NCI-H510A treated with DMSO at 0.1 percent for 48 hours (cell line): Measurements from ENCODE around the gene SCN4B.

Source experiments
- DNase-seq: peaks from one replicate; lab custom pipeline; 2025; lab: John Stamatoyannopoulos, UW

SCN4B gene

DNA sequence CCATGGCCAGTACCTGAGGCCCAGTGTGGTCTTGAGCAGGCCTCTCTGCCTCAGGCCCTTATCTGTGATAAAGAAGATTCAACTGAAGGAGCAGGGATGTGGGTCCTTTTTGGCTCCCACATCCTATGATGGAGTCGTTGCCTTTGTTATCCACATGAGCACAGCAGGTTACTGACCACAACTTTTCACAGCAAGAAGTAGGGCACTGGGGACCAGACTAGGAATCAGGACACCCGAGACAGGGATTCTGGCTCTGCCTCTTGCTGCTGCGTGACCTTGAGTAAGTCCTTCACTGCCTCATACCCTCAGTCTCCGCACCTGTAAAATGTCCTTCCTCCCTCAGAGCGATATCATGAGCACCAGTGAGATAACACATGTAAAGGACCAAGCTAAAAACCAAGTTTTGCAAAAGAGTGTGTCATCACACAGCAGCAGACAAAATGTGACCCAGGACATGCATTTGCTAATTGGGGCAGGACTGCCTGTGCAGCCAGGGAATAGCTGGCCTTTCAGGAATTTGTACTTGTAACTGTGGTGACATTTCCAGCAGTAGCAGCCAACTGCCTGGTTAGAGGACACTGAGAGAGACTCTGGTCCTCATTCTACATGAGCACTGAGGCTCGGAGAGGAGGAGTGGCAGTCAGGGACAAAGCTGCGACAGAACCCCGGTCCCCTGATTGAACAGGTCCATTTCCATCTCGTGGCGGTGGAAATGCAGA lies 52.6 kb downstream of the SCN4B start:
- no peak for DNase-seq

- DNase-seq: no peak
These were observed 53.4 kb downstream of the SCN4B start for GRCh38 chr11:118098996-118099837.

- DNase-seq: no peak
These were observed 56.7 kb downstream of the SCN4B start for GRCh38 chr11:118095967-118096367.

DNA sequence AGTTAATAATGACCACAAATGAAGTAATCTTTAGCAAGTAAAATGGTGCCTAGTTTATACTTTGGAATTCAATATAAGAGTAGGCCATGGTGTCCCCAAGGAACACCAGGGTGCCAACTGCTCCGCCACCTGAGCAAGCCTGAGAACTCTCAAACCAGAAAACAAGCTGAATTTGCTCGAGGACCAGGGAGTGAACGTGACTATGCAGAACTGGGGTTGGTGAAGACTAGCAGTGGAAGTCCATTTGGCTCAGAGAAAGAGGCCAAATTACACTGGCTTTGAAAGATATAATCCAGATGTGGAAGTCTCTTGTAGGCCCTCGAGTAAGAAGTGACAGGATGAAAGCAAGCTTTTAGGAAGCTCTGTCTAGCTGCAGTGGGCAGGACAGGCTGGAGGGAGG lies 57.1 kb downstream of the SCN4B start:
- DNase-seq: no peak

DNA sequence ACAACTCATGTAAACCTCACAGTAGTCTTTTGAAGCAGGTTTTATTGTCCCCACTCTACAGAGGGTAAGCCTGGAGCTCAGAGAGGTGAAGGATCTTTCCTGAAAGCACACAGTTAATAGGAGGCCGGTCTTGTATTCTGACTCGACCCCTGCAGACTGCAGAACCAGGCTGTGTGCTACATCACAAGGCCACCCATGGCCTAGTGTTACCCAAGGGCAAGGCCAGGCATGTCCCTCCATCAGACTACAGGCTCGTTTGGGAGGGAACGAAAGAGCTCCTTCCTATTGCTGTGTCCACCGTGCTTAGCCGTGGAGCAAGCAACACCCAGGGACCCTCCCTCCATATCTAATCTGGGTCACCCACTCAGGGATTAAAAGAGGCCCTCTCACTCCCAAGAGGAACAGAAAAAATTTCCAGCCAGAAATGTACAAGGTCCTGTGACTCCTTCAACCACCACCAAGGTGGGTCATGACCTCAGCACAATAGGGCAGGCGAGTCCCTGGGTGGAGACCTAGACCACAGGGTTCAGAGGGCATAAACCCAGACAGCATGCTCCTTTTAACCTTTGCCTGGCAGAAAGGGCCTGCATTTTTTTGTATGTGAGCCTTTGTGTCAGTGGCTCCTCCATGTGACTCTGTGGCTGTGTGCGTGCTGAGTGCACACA lies 59.6 kb downstream of the SCN4B start:
- DNase-seq: no peak

DNA sequence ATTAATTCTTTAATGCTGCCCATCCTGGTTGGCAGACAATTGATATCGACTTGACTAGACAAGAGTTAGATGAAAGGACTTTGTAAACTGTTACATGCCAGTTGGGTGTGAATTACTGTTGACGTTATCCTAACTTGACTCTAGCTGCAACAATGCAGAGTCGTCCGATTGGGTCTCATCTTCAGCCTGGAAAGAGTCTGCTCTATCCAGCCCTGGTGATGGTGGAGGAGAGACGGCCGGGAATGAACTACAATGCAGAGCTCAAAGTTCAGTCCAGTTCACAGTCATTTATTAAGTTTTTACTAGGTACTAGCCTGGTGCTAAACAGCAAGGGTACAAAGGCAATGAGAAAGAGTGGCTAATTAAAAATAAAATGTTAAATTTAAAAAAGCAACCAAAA lies 60.9 kb downstream of the SCN4B start:
- no peak for DNase-seq

- DNase-seq: no peak
These were observed 62.0 kb downstream of the SCN4B start for GRCh38 chr11:118090545-118091162.

DNA sequence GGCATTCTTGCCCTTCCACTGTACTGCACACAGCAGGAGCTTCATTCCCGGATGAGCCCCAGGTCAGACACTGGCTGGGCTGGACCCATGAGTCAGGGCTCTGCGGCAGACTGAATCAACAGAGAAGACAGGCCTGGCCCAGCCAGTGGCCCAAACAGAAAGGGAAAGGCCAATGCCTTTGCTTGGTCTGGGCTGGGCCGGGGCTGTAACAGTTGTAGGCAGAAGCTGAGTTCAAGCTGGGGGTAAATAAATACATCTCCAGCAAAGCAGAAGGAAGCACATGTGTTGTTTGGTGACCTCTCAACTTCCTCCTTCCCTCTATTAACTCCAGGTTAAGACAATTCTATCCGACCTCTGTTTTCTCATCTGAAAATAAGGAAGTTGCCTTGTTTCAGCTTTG lies 64.1 kb downstream of the SCN4B start:
- DNase-seq: no peak

GRCh38 chr11:118087931-118088330 lies 64.7 kb downstream of the SCN4B start:
- DNase-seq: no peak

DNA sequence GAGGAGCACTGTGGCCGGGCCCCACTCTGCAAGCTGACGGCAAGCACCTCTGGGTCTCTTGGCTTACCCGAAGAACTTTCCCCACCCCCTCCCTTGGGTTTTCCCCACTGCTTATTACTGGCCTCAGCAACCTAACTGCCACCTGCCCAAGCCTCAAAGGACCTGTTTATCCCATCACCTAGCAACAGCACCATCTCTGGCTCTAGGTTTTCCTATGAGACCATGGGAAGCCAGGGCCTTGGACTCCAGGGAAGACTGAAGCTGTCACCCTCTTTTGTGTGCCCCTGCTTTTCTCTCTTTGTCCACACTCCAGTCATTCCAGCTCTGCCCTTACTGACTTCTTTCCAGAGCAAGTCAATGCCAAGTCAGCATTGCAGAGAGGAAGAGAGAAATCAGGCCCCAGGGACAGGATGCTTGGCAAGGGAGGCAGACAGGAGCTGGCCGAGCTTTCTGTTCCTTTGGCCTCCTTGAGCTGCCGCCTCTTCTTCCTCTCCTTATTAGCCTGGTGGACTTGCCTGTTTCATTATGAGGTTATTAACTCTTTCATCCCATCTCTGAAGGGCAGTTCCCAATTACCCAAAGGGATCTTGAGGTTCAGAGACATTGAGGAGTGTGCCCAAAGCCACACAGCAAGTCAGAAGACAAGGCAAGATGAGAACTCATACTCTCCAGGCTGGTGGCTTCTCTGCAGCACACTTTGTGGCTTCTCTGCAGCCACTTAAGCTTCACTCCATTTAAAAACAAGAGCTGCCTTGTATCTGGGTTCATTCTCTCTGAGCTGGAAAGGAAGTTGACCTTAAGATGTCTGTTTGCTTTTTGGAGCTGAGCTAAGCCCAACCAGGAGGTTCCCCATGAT lies 65.5 kb downstream of the SCN4B start, which contains the start of gene SMIM35:
Gene SMIM35, minus strand, starts transcription at position 51 of the 856 bp plus-strand sequence. CDS start 206 bp downstream, outside the sequence.
- no peak for DNase-seq

- no peak for DNase-seq
These were observed 68.0 kb downstream of the SCN4B start for GRCh38 chr11:118084656-118085055.

DNA sequence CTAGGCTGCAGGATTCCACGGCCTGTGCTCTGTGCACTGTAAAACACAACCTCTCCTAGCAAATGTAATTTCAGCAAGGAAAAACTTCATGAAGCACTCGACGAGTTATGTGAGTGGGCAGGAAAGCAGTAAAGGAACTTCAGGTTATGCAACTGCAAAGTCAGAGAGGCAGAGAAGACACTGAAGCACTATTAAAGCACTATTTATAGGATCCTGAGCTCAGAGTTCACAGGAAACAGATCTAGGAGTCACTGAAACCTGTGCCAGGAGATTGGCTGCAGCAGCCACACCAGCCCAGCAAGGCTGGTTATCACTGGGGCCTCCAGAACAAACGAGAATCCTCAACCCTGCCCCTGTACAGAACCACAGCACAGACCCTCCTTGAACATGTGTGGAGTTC lies 68.4 kb downstream of the SCN4B start:
- DNase-seq: no peak
